HG03378 (cell line): ENCODE data around the gene SPSB3.
A peak's percentile ranks its signal among the peaks of the same experiment; 100 is the strongest.

Source experiments
- ATAC-seq: cut with Tn5 transposase; IDR thresholded peaks from one replicate; pipeline ENCODE4 v1.9.1; 2021; ENCODE audit warnings: mild to moderate bottlenecking, moderate library complexity; ENCODE audit not compliant: unreplicated experiment

SPSB3 gene

DNA sequence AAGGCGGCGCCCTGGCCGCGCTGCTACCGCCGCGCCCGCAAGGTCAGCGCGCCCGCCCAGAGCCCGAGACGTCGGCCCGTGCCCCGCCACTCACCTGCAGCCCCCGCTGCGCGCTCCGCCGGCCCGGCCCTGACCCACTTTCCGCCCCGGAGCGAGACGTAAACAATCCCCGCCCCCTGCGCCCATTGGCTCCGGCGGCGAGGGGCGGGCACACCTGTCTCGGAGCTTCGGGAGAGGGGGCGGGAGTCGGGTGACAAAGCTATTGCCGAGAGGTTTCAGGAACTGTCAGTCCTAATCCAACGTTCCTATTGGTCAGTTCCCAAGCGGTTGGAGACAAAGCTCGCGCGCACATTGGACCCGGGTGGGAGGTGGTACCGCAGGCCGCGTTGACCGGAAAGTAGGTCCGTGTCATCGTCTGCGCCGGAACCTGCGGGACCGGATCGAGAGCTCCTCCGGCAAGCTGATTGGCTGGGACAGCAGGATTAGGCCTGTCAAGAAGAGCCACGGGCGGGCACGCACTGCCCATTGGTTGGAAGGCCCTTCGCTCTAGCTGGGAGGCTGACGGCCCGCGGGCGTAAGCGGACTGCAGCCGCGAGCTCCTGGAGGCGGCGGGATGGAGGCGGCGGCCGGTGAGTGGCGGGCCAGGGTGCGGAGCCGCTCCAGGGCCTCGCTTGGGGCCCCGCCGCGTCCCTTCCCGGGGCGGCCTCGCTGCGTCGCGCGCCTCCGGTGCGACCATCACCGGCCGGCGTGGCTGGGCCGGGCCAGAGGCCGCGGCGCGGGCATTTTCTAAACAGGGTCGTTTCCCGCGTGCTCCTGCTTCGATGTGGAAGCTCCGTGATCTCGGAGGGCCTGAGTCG, at the start of gene SPSB3, which contains the start of gene NUBP2:
Gene SPSB3, minus strand, starts transcription at position 164 of the 857 bp plus-strand sequence. CDS start 1,088 bp downstream, outside the sequence.
Gene NUBP2, plus strand, starts transcription at position 553 of the 857 bp plus-strand sequence. Its CDS starts 61 bp downstream, at position 614.
- peak; percentile 85 for ATAC-seq

DNA sequence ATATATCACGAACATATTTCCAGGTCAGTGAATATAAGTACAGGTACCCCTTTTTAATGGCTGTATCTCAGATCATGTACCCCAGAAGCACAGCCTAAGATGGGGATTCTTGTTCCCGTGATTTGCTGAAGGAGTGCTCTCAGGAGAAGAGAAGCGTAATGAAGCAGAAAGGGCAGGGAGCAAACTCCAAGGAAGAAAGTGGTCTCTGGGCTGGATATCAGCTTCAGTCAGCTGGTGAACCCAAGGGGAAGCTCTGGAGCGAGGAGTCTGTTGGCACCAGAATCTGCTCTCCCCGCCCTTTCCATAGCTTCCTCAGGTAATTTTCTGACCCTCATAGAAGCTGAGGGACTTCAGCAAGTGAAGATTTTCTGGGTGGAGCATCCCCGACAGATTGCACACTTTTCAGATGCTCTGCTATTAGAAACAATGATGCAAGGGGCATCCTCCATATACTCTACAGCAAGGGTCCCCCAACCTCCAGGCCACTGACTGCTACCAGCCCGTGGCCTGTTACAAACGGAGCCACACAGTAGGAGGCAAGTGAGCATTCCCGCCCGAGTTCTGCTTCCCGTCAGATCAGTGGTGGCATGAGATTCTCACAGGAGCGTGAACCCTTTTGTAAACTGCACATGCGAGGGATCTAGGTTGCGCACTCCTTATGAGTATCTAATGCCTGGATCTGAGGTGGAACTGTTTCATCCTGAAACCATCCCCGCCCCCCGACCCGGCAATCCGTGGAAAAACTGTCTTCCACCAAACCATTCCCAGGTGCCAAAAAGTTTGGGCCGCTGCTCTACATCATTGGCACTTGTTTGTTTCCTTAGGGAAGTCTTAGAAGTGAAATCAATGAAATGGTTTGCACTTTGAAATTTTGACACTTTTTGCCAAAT, 49.1 kb upstream of the SPSB3 start:
- no peak for ATAC-seq

- ATAC-seq: no peak
Observed at GRCh38 chr16:1830213-1830612, 47.8 kb upstream of the SPSB3 start.

DNA sequence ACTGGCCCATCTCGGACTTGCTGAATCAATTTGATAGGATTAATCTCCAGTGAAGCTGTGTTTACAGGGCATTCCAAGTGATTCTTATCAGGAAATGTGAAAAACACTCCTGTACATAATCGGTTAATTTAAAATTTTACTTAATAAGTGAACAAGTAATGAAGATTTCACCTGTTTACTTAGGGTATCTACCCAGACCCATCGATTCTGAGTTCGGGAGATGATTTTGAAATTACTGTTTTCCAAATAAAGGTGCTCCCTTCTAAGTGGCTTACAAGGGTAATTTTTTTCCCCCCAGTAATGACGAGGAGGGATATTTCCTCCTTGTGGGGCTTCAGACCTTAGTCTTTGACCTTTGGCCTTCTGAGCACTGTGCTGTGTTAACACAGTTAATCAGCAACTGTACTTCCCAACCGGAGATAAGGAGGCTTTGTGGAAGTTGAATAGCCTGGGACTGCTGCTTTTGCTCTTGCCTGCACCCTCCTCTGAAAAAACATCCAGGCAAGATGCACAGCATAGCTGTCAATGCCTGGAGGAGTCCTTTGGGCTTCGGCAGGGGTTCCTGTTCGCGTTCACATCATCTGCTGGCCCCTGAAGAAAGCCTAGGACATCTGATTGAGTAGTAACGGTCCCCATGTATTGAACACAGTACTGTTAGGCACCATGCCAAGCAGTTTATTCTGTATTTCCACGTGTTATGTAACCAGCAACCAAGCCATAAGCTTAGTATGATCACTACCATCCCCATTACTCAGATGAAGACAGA, 46.5 kb upstream of the SPSB3 start:
- no peak for ATAC-seq

DNA sequence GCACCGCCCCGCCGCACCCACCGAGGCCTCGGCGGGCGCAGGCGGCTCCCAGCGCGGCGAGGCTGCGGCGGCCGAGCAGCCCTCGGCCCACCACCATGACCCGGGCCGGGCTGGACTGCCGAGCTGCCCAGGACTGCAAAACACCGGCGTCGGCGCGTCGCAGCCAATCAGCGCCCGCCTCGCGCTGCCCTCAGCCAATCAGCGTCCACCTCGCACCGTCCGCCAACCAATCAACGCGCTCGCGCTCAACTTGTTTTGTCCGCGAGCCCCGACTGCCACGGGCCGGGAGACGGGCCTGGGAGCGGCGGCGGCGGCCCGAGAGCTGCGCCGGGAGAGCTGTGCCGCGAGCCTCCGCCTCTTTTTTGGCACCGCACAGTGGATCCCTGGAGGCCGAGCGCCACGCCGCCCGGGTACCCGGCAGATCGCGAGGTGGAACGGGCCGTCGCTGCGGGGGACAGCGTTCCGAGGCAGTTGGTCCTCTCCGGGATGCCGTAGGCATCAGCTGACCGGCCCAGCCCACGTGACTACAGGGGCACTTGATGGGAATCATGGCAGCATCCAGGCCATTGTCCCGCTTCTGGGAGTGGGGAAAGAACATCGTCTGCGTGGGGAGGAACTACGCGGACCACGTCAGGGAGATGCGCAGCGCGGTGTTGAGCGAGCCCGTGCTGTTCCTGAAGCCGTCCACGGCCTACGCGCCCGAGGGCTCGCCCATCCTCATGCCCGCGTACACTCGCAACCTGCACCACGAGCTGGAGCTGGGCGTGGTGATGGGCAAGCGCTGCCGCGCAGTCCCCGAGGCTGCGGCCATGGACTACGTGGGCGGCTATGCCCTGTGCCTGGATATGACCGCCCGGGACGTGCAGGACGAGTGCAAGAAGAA, 44.6 kb upstream of the SPSB3 start, which contains the start of the genes FAHD1 and HAGH:
Gene FAHD1, plus strand, starts transcription at position 516 of the 883 bp plus-strand sequence. Its CDS starts 33 bp downstream, at position 549.
Gene HAGH, minus strand, starts transcription at position 135 of the 883 bp plus-strand sequence. Its CDS starts 38 bp downstream, at position 97.
- peak; percentile 76 for ATAC-seq

DNA sequence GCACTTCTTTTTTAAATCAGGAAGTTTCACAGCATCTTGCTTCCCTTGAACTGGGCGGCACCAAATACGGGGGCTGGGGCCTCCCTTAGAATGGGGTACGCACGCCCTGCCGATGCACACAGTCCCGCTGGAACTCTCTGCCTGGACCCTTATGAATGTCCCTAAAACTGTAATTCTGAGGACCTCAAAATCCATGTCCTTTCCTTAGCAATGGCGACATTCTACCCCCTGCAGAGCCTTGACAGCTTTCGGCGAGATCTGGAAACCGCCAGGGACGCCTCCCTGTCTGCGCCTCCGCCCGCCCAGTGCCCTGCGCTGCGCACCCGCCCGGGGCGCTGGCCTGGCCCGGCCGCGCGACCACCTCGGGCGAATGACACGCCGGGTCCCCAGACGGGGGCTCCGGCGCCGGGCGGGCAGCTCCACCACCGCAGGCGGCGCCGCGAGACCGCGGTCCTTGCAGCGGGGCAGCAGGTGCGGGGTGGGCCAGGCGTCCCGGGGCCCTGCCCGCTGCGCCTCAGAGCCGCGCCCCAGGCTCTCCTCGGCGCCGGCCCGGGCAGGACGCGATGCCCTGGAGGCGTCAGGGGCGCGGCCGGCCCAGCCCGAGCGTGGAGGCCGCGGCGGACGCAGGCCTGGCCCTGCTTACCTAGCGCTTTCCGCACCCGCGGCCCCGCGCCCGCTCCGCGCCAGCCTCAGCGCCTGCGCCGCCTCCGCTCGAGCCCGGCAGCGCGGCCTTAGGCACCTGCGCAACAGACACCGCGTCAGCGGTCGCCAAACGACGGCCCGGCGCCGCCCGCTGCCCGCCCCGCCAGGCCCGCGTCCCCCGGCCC, 43.7 kb upstream of the SPSB3 start:
- peak; percentile 26 for ATAC-seq

- no peak for ATAC-seq
Observed at GRCh38 chr16:1825381-1825863, 43.1 kb upstream of the SPSB3 start.

DNA sequence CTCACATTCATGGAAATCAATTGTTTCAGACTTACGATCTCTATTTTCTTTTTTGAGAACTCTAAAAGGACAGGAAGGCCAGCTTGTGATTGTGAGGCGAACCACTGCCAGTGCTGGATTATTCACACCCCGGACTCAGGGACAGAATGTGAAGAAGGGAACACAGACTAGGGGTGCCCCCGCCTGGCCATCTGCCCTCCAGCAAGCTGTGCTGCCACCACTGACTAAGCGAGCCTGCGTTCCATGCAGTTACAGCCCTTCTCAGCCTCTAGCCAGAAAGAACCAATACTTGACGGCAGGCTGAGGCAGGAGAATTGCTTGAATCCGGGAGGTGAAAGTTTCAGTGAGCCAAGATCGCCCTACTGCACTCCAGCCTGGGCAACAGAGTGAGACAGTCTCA, 41.5 kb upstream of the SPSB3 start:
- ATAC-seq: no peak

- ATAC-seq: no peak
Observed at GRCh38 chr16:1822801-1823200, 40.4 kb upstream of the SPSB3 start.

GRCh38 chr16:1821861-1822611, 39.7 kb upstream of the SPSB3 start:
- ATAC-seq: no peak

DNA sequence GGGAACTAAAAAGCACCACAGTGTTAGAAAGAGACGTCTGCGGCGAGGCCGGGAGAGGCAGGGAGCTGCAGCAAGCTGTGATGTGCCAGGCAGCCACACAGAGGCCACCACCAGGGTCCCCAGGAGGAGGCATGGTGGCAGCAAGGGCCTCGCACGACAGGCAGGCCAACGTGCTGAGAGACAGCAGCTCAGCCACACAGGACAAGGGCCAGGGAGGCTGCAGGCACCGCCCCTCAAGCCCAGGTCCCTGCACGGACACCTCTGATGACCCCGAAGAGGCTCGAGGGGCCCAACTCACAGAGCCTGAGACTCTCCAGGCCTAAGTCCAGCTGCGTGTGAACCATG, 38.5 kb upstream of the SPSB3 start:
- ATAC-seq: no peak

GRCh38 chr16:1820096-1820945, 38.0 kb upstream of the SPSB3 start:
- ATAC-seq: no peak

- no peak for ATAC-seq
Observed at GRCh38 chr16:1819611-1820010, 37.2 kb upstream of the SPSB3 start.

- no peak for ATAC-seq
Observed at GRCh38 chr16:1818873-1819525, 36.6 kb upstream of the SPSB3 start.

DNA sequence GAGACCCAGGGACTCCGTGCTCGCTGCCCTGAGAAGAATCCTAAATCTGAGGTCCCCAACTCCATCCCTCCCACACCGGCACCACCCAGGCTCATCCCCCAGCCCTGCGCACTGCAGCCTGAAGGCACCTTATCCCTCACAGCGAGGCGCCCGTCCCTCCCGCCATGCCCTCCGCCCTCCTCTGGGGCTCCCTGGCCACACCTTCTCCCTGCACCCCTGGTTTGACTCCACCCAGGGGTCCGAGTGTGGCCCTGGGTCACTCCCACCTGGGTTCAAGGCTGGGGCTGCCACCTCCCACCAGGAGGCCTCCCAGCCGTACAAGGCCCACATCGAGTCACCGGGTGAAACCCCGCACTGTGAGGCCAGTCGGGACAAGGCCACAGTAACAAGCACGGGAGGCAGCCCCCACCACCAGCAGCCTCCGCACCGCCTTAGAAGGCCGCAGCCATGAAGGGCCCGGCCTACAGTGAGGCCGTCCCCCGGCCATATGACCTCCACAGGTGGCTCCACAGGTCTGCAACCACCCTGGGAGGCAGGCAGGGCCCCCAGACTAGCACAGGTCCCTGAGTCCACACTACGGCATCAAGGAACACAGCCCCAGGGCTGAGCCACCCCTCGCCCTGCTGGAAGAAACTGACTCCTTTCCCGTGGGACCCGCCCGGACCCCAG, 36.0 kb upstream of the SPSB3 start:
- ATAC-seq: no peak

DNA sequence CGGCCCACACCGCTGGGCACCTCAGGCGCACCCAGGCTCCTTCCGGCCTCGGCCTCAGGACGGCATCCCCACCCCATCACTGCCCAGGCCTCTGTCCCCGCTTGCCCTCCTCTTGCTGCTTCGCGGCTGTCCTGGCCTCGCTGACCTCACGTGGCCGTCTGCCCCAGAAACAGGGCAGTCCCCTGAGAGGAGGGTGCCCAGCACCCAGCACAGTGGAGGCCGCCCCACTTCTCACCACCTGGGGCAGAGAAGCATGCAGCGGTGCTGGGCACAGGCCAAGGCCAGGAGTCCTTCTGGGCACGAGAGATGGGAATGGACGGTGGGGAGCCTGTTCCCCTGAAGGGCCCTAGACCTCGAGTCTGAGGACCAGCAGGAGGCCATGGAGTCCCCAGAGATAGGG, 35.3 kb upstream of the SPSB3 start:
- no peak for ATAC-seq
